ENCODE results near the gene GPR89B.
"Not testable (repeated sequence)": the region's sequence is repeated elsewhere in the genome, so short reads cannot be mapped to it uniquely, and the experiment has no call there.

GPR89B gene

GRCh38 chr1:147931137-147931536 lies 2.9 kb downstream of the GPR89B start:
- DNase-seq; H3K27ac ChIP-seq (ENCODE audit: insufficient read depth, low read length, poor library complexity, severe bottlenecking); H3K4me1 ChIP-seq (ENCODE audit: control insufficient read depth, insufficient read depth, low read length, poor library complexity, severe bottlenecking); H3K9me3 ChIP-seq (ENCODE audit: control insufficient read depth, low read length); H3K27me3 ChIP-seq (replicated peaks; ENCODE audit: control insufficient read depth, insufficient read depth, low read length, poor library complexity, severe bottlenecking); H3K36me3 ChIP-seq (ENCODE audit: control insufficient read depth, insufficient read depth, low read length); H3K4me3 ChIP-seq (ENCODE audit: insufficient read depth, low read depth, low read length, poor library complexity, severe bottlenecking): not testable (repeated sequence)

GRCh38 chr1:147935296-147935695 lies 7.1 kb downstream of the GPR89B start:
- H3K27ac ChIP-seq (ENCODE audit: insufficient read depth, low read length, poor library complexity, severe bottlenecking); H3K4me1 ChIP-seq (ENCODE audit: control insufficient read depth, insufficient read depth, low read length, poor library complexity, severe bottlenecking); DNase-seq; H3K9me3 ChIP-seq (ENCODE audit: control insufficient read depth, low read length); H3K27me3 ChIP-seq (replicated peaks; ENCODE audit: control insufficient read depth, insufficient read depth, low read length, poor library complexity, severe bottlenecking); H3K4me3 ChIP-seq (ENCODE audit: insufficient read depth, low read depth, low read length, poor library complexity, severe bottlenecking); H3K36me3 ChIP-seq (ENCODE audit: control insufficient read depth, insufficient read depth, low read length): not testable (repeated sequence)

DNA sequence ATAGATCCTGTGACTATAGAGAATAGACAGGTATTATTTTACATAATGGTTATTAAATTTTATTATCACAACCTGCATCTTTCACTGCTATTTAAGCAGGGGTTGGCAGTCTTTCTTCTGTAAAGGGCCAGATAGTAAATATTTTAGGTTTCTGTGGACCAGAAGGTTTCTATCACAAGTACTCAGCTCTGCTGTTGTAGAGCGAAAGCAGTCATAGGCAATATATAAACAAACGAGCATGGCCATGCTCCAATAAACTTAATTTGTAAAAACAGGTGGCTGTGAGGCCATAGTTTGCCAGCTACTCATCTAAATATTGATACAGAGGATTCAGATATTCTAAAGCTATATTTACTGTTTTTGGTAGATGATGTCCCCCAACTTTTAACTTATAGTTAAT lies 12.2 kb downstream of the GPR89B start:
- H3K4me1 ChIP-seq (ENCODE audit: control insufficient read depth, insufficient read depth, low read length, poor library complexity, severe bottlenecking); H3K9me3 ChIP-seq (ENCODE audit: control insufficient read depth, low read length); H3K27ac ChIP-seq (ENCODE audit: insufficient read depth, low read length, poor library complexity, severe bottlenecking); H3K36me3 ChIP-seq (ENCODE audit: control insufficient read depth, insufficient read depth, low read length); DNase-seq; H3K4me3 ChIP-seq (ENCODE audit: insufficient read depth, low read depth, low read length, poor library complexity, severe bottlenecking); H3K27me3 ChIP-seq (replicated peaks; ENCODE audit: control insufficient read depth, insufficient read depth, low read length, poor library complexity, severe bottlenecking): not testable (repeated sequence)

DNA sequence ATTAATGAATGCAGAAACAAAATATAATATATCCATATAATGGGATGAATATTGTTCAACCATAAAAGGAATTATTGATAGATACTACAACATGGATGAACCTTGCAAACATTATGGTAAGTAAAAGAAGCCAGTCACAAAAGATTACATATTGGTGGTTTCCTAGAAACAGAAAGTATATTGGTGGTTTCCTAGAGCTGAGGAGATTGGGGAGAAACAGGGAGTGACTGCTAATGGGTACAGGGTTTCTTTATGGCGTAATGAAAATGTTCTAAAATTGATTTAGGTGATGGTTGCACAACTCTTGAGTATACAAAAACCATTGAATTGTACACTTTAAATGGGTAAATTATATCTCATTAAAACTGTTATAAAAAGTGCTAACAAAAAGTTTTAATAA lies 14.3 kb downstream of the GPR89B start:
- H3K27ac ChIP-seq (ENCODE audit: insufficient read depth, low read length, poor library complexity, severe bottlenecking); H3K9me3 ChIP-seq (ENCODE audit: control insufficient read depth, low read length); H3K4me1 ChIP-seq (ENCODE audit: control insufficient read depth, insufficient read depth, low read length, poor library complexity, severe bottlenecking); H3K36me3 ChIP-seq (ENCODE audit: control insufficient read depth, insufficient read depth, low read length); DNase-seq; H3K4me3 ChIP-seq (ENCODE audit: insufficient read depth, low read depth, low read length, poor library complexity, severe bottlenecking); H3K27me3 ChIP-seq (replicated peaks; ENCODE audit: control insufficient read depth, insufficient read depth, low read length, poor library complexity, severe bottlenecking): not testable (repeated sequence)

DNA sequence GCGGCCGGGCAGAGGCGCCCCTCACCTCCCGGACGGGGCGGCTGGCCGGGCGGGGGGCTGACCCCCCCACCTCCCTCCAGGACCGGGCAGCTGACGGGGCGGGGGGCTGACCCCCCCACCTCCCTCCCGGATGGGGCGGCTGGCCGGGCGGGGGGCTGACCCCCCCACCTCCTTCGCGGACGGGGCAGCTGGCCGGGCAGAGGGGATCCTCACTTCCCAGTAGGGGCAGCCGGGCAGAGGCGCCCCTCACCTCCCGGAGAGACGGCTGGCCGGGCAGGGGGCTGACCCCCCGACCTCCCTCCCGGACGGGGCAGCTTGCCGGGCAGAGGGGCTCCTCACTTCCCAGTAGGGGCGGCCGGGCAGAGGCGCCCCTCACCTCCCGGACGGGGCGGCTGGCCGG lies 21.3 kb downstream of the GPR89B start:
- H3K4me1 ChIP-seq (ENCODE audit: control insufficient read depth, insufficient read depth, low read length, poor library complexity, severe bottlenecking); DNase-seq; H3K27ac ChIP-seq (ENCODE audit: insufficient read depth, low read length, poor library complexity, severe bottlenecking); H3K36me3 ChIP-seq (ENCODE audit: control insufficient read depth, insufficient read depth, low read length); H3K9me3 ChIP-seq (ENCODE audit: control insufficient read depth, low read length); H3K4me3 ChIP-seq (ENCODE audit: insufficient read depth, low read depth, low read length, poor library complexity, severe bottlenecking); H3K27me3 ChIP-seq (replicated peaks; ENCODE audit: control insufficient read depth, insufficient read depth, low read length, poor library complexity, severe bottlenecking): not testable (repeated sequence)

- DNase-seq; H3K9me3 ChIP-seq (ENCODE audit: control insufficient read depth, low read length); H3K4me3 ChIP-seq (ENCODE audit: insufficient read depth, low read depth, low read length, poor library complexity, severe bottlenecking); H3K36me3 ChIP-seq (ENCODE audit: control insufficient read depth, insufficient read depth, low read length); H3K27ac ChIP-seq (ENCODE audit: insufficient read depth, low read length, poor library complexity, severe bottlenecking); H3K4me1 ChIP-seq (ENCODE audit: control insufficient read depth, insufficient read depth, low read length, poor library complexity, severe bottlenecking); H3K27me3 ChIP-seq (replicated peaks; ENCODE audit: control insufficient read depth, insufficient read depth, low read length, poor library complexity, severe bottlenecking): not testable (repeated sequence)
These were observed 30.7 kb downstream of the GPR89B start for GRCh38 chr1:147958906-147959305.

DNA sequence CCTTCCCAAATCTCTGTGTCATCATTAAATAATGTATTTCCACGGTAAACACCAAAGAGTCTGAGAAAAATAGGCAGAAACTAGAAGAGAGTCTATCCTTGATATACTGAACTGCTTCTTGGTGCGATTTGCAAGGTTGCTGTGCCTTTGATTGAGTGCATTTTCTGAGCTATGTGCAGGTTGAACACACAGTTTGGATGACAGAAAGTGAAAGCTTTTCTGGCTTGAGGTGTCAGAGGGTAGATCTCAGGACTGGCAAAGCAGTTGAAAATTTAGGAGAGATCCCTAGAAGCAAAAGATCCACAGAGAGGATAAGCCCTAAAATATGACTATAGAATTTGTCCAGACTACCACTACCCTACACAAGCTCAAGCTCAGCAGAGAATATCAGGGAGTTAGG lies 31.5 kb downstream of the GPR89B start:
- not testable (repeated sequence) for H3K4me1 ChIP-seq (ENCODE audit: control insufficient read depth, insufficient read depth, low read length, poor library complexity, severe bottlenecking); H3K27ac ChIP-seq (ENCODE audit: insufficient read depth, low read length, poor library complexity, severe bottlenecking); H3K9me3 ChIP-seq (ENCODE audit: control insufficient read depth, low read length); H3K4me3 ChIP-seq (ENCODE audit: insufficient read depth, low read depth, low read length, poor library complexity, severe bottlenecking); H3K36me3 ChIP-seq (ENCODE audit: control insufficient read depth, insufficient read depth, low read length); DNase-seq; H3K27me3 ChIP-seq (replicated peaks; ENCODE audit: control insufficient read depth, insufficient read depth, low read length, poor library complexity, severe bottlenecking)

DNA sequence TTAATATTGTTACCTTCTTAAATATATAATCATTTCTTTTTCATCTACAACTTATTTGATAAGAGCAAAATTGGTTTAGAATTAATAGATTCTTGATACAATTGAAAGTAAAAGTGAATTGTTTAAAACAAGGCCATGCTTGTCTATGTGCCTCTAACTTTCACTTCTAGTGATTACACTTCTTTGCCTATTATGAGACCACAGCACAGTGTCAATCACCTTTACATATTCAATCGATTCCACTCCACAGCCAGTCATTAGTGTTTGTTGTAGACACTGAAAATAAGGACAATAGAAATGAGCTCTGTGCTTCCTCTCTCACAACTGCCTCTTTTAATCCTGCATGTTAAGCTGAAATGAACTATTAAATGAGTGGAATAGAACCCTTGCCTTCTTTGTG lies 36.4 kb downstream of the GPR89B start:
- H3K9me3 ChIP-seq (ENCODE audit: control insufficient read depth, low read length); H3K27me3 ChIP-seq (replicated peaks; ENCODE audit: control insufficient read depth, insufficient read depth, low read length, poor library complexity, severe bottlenecking); H3K27ac ChIP-seq (ENCODE audit: insufficient read depth, low read length, poor library complexity, severe bottlenecking); H3K4me3 ChIP-seq (ENCODE audit: insufficient read depth, low read depth, low read length, poor library complexity, severe bottlenecking); H3K36me3 ChIP-seq (ENCODE audit: control insufficient read depth, insufficient read depth, low read length); DNase-seq; H3K4me1 ChIP-seq (ENCODE audit: control insufficient read depth, insufficient read depth, low read length, poor library complexity, severe bottlenecking): not testable (repeated sequence)

- not testable (repeated sequence) for H3K27ac ChIP-seq (ENCODE audit: insufficient read depth, low read length, poor library complexity, severe bottlenecking); H3K4me1 ChIP-seq (ENCODE audit: control insufficient read depth, insufficient read depth, low read length, poor library complexity, severe bottlenecking); H3K4me3 ChIP-seq (ENCODE audit: insufficient read depth, low read depth, low read length, poor library complexity, severe bottlenecking); DNase-seq; H3K27me3 ChIP-seq (replicated peaks; ENCODE audit: control insufficient read depth, insufficient read depth, low read length, poor library complexity, severe bottlenecking); H3K36me3 ChIP-seq (ENCODE audit: control insufficient read depth, insufficient read depth, low read length); H3K9me3 ChIP-seq (ENCODE audit: control insufficient read depth, low read length)
These were observed 38.4 kb downstream of the GPR89B start for GRCh38 chr1:147966657-147967056.

- not testable (repeated sequence) for H3K27ac ChIP-seq (ENCODE audit: insufficient read depth, low read length, poor library complexity, severe bottlenecking); H3K4me3 ChIP-seq (ENCODE audit: insufficient read depth, low read depth, low read length, poor library complexity, severe bottlenecking); H3K4me1 ChIP-seq (ENCODE audit: control insufficient read depth, insufficient read depth, low read length, poor library complexity, severe bottlenecking); H3K36me3 ChIP-seq (ENCODE audit: control insufficient read depth, insufficient read depth, low read length); H3K27me3 ChIP-seq (replicated peaks; ENCODE audit: control insufficient read depth, insufficient read depth, low read length, poor library complexity, severe bottlenecking); DNase-seq; H3K9me3 ChIP-seq (ENCODE audit: control insufficient read depth, low read length)
These were observed 50.9 kb downstream of the GPR89B start for GRCh38 chr1:147978896-147979651.

Measured in effector memory CD4-positive, alpha-beta T cell (primary cell).